Activated naive CD4-positive, alpha-beta T cell (primary cell): ENCODE measurements around the gene MICAL2.
A peak's percentile ranks its signal among the peaks of the same experiment; 100 is the strongest.

Experiments used
- DNase-seq, 4 experiments: peaks; one replicate each; lab custom pipeline; 2025; lab: John Stamatoyannopoulos, UW

MICAL2 gene

GRCh38 chr11:12188548-12189317 is 78.3 kb downstream of the MICAL2 start:
- DNase-seq: no peak

DNA sequence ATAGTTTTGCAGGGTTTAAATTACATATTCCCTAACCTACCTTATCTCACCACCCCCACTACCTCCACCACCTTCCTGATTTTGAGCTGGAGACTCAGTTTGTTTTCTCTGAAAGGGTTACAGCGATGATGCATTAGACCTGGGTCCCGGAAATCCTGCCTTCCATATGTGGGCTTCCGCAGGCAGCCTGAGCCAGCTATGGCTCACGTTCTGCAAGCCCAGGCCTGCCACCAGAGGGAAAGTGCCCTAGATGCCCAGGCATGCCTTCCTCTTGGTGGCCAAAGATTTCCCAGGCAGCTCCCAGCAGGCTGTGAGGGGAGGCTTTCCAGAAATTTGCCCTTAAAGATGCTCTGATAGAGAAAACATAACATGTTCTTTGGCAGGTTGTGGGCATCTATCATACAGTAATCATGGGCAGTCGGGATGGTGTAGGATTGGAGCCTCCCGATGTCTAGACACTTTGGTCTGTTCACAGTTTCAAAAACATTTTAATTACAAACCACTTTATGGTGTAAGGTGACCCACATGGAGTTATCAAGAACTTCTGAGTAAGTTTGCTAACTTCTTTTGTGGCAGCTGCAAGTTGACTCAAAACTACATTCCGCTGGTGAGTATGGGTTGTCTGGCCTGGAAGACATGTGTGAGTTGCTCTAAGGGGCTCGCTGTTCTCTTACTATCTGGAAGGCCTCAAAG is 79.3 kb downstream of the MICAL2 start:
- peak in 1 of 4 experiments; percentile 13 for DNase-seq

- DNase-seq: no peak
These were observed 80.1 kb downstream of the MICAL2 start for GRCh38 chr11:12190511-12190910.

- no peak for DNase-seq
These were observed 82.6 kb downstream of the MICAL2 start for GRCh38 chr11:12192794-12193514.

- DNase-seq: no peak
These were observed 83.3 kb downstream of the MICAL2 start for GRCh38 chr11:12193515-12194336.

- peak in 1 of 4 experiments; percentile 10 for DNase-seq
These were observed 85.4 kb downstream of the MICAL2 start for GRCh38 chr11:12195768-12196167.

DNA sequence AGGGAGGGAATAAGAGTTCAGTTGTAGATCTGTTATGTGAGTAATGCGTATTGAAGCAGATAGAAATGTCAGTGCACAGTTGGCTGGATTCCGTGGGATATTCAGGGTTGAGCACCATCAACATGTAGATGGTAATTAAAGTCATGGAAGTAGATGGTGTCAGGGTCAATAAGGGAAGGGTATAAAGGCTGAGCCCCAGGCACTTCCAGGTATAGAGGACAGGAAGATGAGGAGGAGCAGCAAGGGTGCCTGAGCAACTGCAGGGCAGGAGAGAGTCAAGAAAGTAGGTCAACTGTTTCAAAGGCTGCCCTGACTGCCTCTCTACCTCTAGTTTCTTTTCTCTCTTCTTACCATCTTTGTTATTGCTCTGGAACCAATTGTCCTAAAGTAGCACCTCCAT is 85.9 kb downstream of the MICAL2 start:
- no peak for DNase-seq

- no peak for DNase-seq
These were observed 86.5 kb downstream of the MICAL2 start for GRCh38 chr11:12196872-12197271.

DNA sequence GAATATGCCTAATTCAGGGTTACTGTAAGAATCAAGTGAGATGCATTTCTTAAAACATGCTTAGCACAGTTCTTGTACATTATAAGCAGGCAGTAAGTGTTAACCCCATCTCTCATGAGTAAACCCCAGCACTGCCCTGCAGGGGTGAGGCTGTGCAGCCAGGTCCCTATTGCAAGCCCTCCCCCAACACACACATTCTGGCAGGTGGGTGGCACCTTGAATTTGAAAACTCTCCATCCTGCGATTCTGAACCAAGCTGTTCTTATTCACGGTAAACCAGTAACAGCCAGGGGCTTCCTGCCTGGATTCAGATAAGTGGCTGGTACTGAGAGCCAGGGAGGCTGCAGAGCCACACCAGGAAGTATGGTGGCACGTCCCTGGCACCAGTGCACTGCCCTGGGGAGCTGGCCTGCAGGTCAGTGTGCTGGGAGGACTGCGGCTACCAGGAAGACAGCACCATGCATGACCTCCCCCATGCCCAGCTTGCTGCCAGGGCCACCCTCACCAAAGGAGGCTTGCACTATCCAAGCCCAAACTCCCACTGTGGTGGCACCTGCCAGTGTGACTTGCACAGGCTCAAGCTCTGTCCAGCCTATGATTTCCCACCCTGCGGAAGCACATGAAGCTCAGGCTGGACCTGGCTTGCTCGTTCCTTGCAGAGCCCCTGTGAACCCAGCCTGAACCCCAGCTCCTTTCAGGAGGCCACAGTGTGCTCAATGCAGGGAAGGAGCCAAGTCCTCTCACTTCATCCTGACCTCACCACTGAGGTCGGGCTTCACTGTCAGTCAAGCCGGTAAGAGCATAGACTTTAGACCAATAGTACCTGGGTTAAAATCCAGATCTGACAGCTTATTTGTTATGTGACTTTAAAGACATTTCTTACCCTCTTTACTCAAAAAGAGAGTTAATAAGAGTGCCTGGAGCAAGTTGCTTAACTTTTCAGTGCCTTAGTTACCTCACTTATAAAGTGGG is 88.1 kb downstream of the MICAL2 start:
- DNase-seq: no peak

DNA sequence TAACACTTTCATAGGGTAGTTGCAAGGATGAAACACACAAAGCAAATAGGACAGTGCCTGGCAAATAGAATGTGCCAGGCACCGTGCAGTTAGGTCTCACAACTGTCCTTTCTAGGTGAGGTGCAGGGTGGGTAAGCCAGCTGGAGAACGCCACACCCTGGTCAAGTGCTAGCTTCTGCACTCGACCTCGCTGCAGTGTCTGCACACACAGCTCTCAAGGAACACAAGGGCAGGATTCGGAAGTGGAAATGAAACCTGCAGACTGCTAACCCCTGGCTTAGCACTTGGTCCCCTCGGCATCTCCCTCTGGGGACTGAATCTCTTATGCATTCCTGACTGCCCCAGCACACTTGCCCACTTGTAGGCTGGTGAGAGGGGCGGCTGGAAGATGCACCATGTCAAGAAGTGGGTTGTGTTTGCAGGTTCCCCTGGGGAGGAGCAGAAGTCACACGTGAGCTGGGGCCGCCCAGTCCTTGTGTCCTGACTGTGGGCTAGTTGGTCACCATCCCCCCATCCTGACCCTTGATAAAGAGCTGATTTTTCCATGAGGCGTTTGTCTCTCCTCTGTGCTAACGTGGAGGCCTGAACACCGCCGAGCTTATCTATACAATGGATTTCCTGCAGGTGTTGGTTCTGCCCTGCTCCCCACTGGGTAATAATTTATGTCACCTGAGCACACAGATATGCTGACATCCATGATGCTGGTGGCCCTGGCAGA is 89.0 kb downstream of the MICAL2 start:
- DNase-seq: no peak

DNA sequence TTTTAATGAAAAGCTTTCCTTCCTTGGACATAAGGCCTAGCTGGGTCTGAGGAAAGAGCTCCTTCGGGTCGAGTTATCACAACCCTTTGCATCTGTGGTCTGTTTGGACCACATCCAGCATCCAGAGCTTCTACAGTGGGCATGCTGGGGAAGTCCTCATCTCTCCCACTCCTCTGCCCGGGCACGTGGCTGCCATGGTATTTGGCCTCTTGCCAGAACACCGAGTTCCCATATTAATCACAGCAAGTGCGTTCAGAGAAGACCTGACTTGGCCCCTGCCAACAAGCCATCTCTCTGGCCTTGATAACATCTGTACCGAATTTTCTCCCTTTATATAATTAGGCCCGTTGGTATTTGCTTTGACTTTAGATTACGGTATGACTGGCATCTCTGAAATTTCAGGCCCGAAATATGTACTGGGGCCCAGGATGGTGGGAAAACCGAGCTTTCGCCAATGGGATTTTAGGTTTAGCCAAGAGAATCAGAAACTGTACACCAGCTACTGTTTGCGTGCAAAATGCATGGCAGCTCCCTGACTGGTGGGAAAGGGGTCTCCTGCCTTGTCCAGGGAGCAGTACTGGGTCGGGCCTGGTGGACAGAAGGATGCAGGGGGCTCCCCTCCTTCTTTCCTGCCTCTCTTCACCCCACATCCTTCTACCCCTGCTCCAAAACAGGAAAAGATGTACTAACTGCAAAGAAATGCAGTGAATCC is 90.0 kb downstream of the MICAL2 start:
- no peak for DNase-seq

GRCh38 chr11:12200991-12201985 is 90.9 kb downstream of the MICAL2 start:
- DNase-seq: no peak

DNA sequence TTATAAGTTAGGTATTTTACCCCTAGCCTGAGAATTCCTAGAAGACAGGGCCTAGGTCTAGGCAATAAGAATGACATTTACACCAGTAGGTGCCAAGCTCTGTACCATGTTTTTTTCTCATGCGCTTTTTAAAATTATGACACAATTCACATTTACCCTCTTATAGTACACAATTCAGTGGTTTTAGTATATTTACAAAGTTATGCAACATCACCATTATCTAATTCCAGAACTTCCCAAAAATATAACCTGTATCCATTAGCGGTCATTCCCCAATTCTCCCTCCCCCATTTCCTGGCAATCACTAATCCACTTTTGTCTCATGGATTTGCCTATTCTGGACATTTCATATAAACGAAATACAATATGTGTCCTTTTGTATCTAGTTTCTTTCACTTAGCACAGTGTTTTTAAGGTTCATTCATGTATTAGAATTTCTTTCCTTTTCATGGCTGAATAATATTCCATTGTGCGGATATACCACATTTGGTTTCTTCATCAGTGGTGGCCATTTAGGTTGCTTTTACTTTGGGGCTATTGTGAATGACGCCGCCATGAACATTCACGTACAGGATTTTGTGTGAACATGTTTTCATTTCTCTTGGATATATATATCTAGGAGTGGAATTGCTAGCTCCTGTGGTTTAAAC is 92.4 kb downstream of the MICAL2 start:
- DNase-seq: no peak

DNA sequence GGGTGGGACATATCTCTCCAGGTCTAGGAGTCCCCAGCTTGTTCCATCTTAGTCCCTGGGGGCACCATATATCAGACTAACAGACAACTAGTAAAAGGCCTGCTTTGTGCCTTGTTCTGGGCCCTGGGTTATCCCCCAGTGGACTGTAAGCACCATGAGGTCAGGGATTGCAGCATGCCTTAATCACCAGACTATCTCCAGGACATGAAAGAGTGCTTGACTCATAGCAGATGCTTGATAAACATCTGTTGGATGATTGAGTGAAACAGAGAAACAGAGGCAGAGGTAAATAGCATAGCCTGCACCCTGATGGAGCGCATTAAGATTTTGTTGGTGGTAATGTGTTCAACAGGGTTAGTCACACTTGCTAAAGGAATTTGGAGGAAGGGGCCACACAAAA is 94.1 kb downstream of the MICAL2 start:
- no peak for DNase-seq

- DNase-seq: no peak
These were observed 94.9 kb downstream of the MICAL2 start for GRCh38 chr11:12205330-12205729.

DNA sequence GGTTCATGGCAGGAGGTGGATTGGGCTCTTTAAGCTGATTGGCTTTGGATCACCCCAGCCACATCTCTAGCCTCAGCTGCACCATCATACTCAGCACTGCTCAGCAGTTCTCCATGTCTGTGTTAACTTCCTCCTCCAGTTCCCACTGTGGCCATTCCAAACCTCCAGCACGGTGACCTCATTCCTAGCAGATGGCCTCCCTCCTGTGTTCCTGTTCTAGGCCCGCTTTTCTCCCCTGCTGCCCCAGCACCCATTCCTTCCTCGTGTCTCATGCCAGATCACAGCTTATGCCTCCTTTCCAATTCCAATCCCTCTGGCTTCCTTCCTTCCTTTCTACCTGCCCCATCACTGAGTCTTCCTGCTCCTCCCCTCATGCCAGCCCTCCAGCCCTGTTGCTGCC is 96.1 kb downstream of the MICAL2 start:
- no peak for DNase-seq

- no peak for DNase-seq
These were observed 97.2 kb downstream of the MICAL2 start for GRCh38 chr11:12207384-12208150.
